ENCODE results near the gene EVX2.

EVX2 gene

GRCh38 chr2:176115883-176116813 lies 32.4 kb upstream of the EVX2 start, which contains the start of gene HOXD10:
HOXD10 (plus strand) TSS chr2:176116778; CDS start chr2:176116834, 56 bp downstream.
- H3K27me3 Mint-ChIP-seq (ENCODE audit: low read depth), result peaks cover 95% of the 10 kb centered on the region
- peaks cover 2% of the 10 kb centered on the region for H3K36me3 Mint-ChIP-seq (ENCODE audit: low read depth)
- peaks cover 9% of the 10 kb centered on the region for H3K4me1 Mint-ChIP-seq (ENCODE audit: low read depth)

GRCh38 chr2:176114930-176115625 lies 31.3 kb upstream of the EVX2 start:
- peaks cover 2% of the 10 kb centered on the region for H3K36me3 Mint-ChIP-seq (ENCODE audit: low read depth)
- peaks cover 9% of the 10 kb centered on the region for H3K4me1 Mint-ChIP-seq (ENCODE audit: low read depth)
- no peak overlapping the region for H3K27ac Mint-ChIP-seq
- H3K27me3 Mint-ChIP-seq (ENCODE audit: low read depth), result peaks cover 95% of the 10 kb centered on the region
- H3K9me3 Mint-ChIP-seq, result peaks cover 3% of the 10 kb centered on the region
- H3K4me3 Mint-ChIP-seq, result no peak overlapping the region

More at GRCh38 chr2:176115883-176116813, 32.4 kb upstream of the EVX2 start, which contains the start of gene HOXD10:
- Mint-ChIP-seq H3K4me3 (no peak within 1 kb of the TSS), H3K27ac (no peak within 1 kb of the TSS), H3K9me3 (peaks cover 3% of the 10 kb centered on the region)

- Mint-ChIP-seq H3K4me1 (ENCODE audit: low read depth) (peaks cover 8% of the 10 kb centered on the region), H3K4me3 (no peak overlapping the region), H3K36me3 (ENCODE audit: low read depth) (peaks cover 2% of the 10 kb centered on the region), H3K27me3 (ENCODE audit: low read depth) (peaks cover 95% of the 10 kb centered on the region), H3K27ac (no peak overlapping the region), H3K9me3 (peaks cover 6% of the 10 kb centered on the region)
Measured at GRCh38 chr2:176114120-176114929, 30.6 kb upstream of the EVX2 start.

GRCh38 chr2:176112375-176113302 lies 28.9 kb upstream of the EVX2 start:
- Mint-ChIP-seq H3K4me1 (ENCODE audit: low read depth) (peaks cover 4% of the 10 kb centered on the region), H3K27me3 (ENCODE audit: low read depth) (peaks cover 91% of the 10 kb centered on the region), H3K4me3 (no peak overlapping the region), H3K9me3 (peaks cover 3% of the 10 kb centered on the region), H3K27ac (no peak overlapping the region), H3K36me3 (ENCODE audit: low read depth) (no peaks in the 10 kb centered on the region)

GRCh38 chr2:176111846-176112374 lies 28.1 kb upstream of the EVX2 start:
- peak overlapping the region; percentile 45 for H3K27ac Mint-ChIP-seq
- peaks cover 4% of the 10 kb centered on the region for H3K4me1 Mint-ChIP-seq (ENCODE audit: low read depth)
- peaks cover 3% of the 10 kb centered on the region for H3K9me3 Mint-ChIP-seq
- no peaks in the 10 kb centered on the region for H3K36me3 Mint-ChIP-seq (ENCODE audit: low read depth)
- H3K27me3 Mint-ChIP-seq (ENCODE audit: low read depth), result peaks cover 88% of the 10 kb centered on the region
- no peak overlapping the region for H3K4me3 Mint-ChIP-seq

- H3K4me1 Mint-ChIP-seq (ENCODE audit: low read depth), result peaks cover 5% of the 10 kb centered on the region
- no peak overlapping the region for H3K4me3 Mint-ChIP-seq
- no peaks in the 10 kb centered on the region for H3K36me3 Mint-ChIP-seq (ENCODE audit: low read depth)
- H3K27me3 Mint-ChIP-seq (ENCODE audit: low read depth), result peaks cover 85% of the 10 kb centered on the region
- H3K9me3 Mint-ChIP-seq, result peaks cover 3% of the 10 kb centered on the region
- peak overlapping the region; percentile 65 for H3K27ac Mint-ChIP-seq
Measured at GRCh38 chr2:176111309-176111663, 27.5 kb upstream of the EVX2 start.

GRCh38 chr2:176110415-176111308 lies 26.9 kb upstream of the EVX2 start:
- Mint-ChIP-seq H3K4me1 (ENCODE audit: low read depth) (peaks cover 8% of the 10 kb centered on the region), H3K27ac (peak overlapping the region; percentile 65), H3K4me3 (no peak overlapping the region), H3K27me3 (ENCODE audit: low read depth) (peaks cover 86% of the 10 kb centered on the region), H3K36me3 (ENCODE audit: low read depth) (no peaks in the 10 kb centered on the region), H3K9me3 (peaks cover 3% of the 10 kb centered on the region)

GRCh38 chr2:176109946-176110345 lies 26.2 kb upstream of the EVX2 start:
- Mint-ChIP-seq H3K4me3 (no peak overlapping the region), H3K27me3 (ENCODE audit: low read depth) (peaks cover 89% of the 10 kb centered on the region), H3K4me1 (ENCODE audit: low read depth) (peaks cover 8% of the 10 kb centered on the region), H3K27ac (no peak overlapping the region), H3K9me3 (peaks cover 3% of the 10 kb centered on the region), H3K36me3 (ENCODE audit: low read depth) (no peaks in the 10 kb centered on the region)

- Mint-ChIP-seq H3K27ac (peak overlapping the region; percentile 91), H3K27me3 (ENCODE audit: low read depth) (peaks cover 89% of the 10 kb centered on the region), H3K4me3 (peak overlapping the region; percentile 37), H3K4me1 (ENCODE audit: low read depth) (peaks cover 8% of the 10 kb centered on the region), H3K9me3 (peaks cover 3% of the 10 kb centered on the region), H3K36me3 (ENCODE audit: low read depth) (no peaks in the 10 kb centered on the region)
Measured at GRCh38 chr2:176109192-176109901, 25.6 kb upstream of the EVX2 start.

GRCh38 chr2:176107731-176108181 lies 24.0 kb upstream of the EVX2 start:
- H3K4me3 Mint-ChIP-seq, result no peak overlapping the region
- no peaks in the 10 kb centered on the region for H3K36me3 Mint-ChIP-seq (ENCODE audit: low read depth)
- peaks cover 3% of the 10 kb centered on the region for H3K9me3 Mint-ChIP-seq
- peaks cover 8% of the 10 kb centered on the region for H3K4me1 Mint-ChIP-seq (ENCODE audit: low read depth)
- peaks cover 89% of the 10 kb centered on the region for H3K27me3 Mint-ChIP-seq (ENCODE audit: low read depth)
- no peak overlapping the region for H3K27ac Mint-ChIP-seq

GRCh38 chr2:176106581-176107539 lies 23.1 kb upstream of the EVX2 start, which contains the start of gene HOXD11:
HOXD11 (plus strand) TSS chr2:176107280; CDS start chr2:176107356, 76 bp downstream.
- peaks cover 89% of the 10 kb centered on the region for H3K27me3 Mint-ChIP-seq (ENCODE audit: low read depth)
- H3K27ac Mint-ChIP-seq, result peak within 1 kb of the TSS; percentile 67
- peak within 1 kb of the TSS; percentile 8 for H3K4me3 Mint-ChIP-seq
- no peaks in the 10 kb centered on the region for H3K36me3 Mint-ChIP-seq (ENCODE audit: low read depth)
- H3K4me1 Mint-ChIP-seq (ENCODE audit: low read depth), result peaks cover 8% of the 10 kb centered on the region
- H3K9me3 Mint-ChIP-seq, result peaks cover 3% of the 10 kb centered on the region
